ENCODE data around the gene IMMP2L.
"Not testable (repeated sequence)": the region's sequence is repeated elsewhere in the genome, so short reads cannot be mapped to it uniquely, and the experiment has no call there.

Gene IMMP2L

GRCh38 chr7:111459065-111459756, 103.1 kb downstream of the IMMP2L start:
- no peak for DNase-seq

DNA sequence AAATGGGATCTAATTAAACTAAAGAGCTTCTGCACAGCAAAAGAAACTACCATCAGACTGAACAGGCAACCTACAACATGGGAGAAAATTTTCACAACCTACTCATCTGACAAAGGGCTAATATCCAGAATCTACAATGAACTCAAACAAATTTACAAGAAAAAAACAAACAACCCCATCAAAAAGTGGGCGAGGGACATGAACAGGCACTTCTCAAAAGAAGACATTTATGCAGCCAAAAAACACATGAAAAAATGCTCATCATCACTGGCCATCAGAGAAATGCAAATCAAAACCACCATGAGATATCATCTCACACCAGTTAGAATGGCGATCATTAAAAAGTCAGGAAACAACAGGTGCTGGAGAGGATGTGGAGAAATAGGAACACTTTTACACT, 111.6 kb downstream of the IMMP2L start:
- not testable (repeated sequence) for DNase-seq

GRCh38 chr7:111447502-111447901, 114.8 kb downstream of the IMMP2L start:
- not testable (repeated sequence) for DNase-seq

GRCh38 chr7:111439977-111440376, 122.3 kb downstream of the IMMP2L start:
- DNase-seq: no peak

DNA sequence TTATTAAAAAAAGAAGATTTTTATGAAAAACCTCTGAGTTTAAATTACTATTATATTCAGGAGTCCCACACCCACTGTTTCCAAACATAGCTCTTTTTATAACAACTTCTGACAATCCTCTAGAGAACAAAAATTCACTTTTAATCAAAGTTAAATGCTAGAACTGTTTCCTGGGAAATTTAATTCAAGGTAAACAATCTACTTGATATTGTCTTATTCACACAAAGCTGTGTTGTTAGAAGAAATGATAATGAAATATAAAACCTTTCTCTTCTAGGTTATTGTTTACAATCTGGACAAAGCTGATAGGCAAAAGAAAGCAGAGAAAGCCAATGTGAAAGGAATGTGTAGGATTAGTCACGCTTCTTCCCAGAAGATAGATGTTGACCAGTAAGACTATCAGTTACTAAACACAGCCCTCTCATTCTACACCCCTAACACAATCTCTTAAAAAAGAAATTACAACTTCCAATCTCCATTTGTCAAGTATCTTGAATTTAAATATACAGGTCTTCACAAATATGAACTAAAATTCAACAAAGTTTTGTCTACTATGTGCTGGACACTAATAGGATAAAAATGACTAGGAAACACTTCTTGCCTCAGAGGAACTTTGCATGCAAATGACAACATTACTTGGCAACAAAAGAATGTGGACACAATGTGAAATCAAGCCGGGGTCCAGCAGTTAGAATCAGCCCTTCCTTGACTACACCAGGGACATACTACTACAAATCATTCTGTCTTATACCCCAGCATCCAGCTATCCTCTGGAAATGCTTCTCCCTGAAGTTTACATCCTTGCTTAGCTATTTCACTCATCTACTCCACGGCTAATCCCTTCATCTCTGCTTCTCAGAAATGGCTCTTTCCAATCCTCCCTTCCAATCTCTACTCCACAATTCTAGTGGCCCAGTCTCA, 123.7 kb downstream of the IMMP2L start:
- no peak for DNase-seq

DNA sequence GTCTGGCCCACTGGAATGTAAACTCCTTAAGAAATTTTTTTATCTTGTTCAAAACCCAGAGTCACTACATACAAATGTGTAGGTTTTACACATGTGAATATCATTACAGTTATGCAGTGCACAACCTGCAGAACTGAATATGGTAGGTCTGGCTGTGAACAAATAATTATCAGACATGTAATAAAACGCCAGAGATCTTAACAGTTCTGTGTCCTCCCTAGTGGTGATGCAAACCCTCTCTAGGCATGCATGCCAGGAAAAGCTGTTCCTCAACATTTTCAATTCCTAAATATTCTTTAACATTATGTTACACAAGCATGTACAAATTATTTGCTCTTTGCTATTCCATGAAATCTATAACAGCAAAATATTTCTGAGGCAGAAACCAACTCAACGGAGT, 124.6 kb downstream of the IMMP2L start:
- DNase-seq: no peak

DNA sequence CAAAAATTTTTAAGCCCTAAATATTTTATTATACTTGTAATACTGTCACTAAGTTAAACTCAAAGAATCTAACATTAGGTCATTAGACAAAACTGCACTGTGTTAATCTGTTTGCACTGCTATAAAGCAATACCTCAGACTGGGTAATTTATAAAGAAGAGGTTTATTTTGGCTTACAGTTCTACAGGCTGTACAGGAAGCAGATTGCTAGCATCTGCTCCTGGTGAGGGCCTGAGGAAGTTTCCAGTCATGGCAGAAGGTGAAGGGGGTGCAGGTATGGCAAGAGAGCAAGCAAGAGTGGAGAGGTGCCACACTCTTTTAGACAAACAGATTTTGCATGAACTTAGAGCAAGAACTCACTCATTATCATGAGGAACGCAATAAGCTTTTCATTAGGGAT, 125.7 kb downstream of the IMMP2L start:
- DNase-seq: no peak

DNA sequence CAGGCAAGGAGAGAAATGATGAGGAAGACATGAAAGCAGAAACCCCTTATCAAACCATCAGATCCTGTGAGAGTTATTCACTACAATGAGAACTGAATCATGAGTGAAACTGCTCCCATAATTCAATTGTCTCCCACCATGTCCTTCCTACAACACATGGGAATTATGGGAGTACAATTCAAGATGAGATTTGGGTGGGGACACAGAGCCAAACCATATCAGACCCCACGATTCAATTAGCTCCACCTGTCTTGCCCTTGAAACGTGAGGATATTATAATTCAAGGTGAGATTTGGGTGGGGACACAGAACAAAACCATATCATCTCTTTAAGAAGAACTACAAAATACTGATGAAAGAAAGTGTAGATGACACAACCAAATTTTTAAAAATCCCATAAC, 128.9 kb downstream of the IMMP2L start:
- DNase-seq: no peak

DNA sequence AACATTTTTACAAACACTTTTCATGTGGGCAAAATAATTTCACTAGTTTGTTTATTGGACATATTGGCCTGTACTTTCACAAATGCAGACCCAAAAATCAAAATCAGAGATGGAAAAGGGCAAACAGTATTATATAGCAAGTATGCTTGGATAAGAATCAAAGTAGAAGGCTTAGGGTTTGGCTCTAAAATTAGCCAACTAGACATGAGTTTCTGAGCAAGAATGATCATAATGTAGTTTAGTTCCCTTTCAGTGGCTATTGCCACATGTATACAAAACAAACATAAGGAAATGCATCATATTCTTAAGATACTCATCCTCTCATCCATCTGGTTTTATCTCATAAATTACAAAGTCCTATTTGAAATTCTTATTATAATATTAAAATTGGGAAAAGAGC, 132.5 kb downstream of the IMMP2L start:
- DNase-seq: no peak

- DNase-seq: no peak
Observed at GRCh38 chr7:111424768-111425167, 137.5 kb downstream of the IMMP2L start.

- DNase-seq: no peak
Observed at GRCh38 chr7:111414374-111414773, 147.9 kb downstream of the IMMP2L start.

DNA sequence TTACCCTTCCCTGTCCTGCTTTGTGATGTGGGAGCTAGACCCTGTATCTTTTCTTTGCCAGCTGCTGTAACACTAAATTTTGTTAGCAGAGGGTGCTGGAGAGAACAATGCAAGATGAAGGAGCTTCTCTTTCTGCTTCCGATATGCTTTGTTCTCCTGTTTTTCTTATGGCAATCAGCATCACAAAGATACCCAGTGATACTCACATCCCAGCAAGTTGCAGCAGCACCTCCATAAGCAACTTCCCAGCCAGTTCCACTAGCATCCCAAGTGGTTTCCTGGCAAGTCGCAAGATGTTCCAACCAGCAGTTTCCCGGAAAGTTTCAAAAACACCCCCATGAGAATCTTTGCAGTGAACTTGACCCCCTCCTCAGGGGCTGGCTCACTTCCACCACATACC, 148.6 kb downstream of the IMMP2L start:
- DNase-seq: peak; percentile 43

DNA sequence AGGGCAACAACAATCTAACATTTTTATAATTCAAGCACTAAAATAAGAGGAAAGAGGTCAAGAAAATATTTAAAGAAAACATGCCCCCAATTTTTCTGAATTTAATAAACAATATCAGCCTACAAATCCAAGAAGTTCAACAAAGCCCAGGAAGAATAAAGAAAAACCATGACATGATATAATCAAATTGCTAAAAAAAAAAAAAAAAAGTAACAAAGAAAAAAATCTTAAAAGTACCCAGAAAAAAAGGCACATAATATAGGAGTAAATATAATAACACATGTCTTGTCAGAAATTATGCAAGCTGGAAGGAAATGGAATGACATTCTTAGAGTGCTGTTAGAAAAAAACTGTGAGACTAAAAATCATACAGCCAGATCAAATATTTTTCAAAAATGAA, 151.4 kb downstream of the IMMP2L start:
- DNase-seq: no peak

GRCh38 chr7:111409714-111410422, 152.4 kb downstream of the IMMP2L start:
- no peak for DNase-seq

- DNase-seq: no peak
Observed at GRCh38 chr7:111408724-111409123, 153.6 kb downstream of the IMMP2L start.

- no peak for DNase-seq
Observed at GRCh38 chr7:111407258-111407657, 155.0 kb downstream of the IMMP2L start.

DNA sequence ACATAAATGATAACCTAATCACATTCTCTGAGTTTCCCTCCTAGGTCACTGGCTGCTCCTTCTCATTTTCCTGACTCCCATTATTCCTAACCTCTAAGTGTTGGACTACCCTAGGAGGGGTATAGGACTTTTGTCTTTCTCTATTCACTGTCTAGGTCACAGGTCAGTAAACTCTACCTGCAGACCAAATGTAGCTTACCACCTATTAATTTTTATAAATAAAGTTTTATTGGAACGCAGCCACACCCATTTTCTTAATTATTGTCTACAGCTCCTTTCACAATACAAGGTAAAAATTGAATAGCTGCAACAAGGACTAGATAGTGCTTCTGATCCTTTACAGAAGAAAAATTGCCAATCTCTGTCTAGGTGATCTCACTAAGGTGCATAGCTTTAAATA, 156.7 kb downstream of the IMMP2L start:
- no peak for DNase-seq

DNA sequence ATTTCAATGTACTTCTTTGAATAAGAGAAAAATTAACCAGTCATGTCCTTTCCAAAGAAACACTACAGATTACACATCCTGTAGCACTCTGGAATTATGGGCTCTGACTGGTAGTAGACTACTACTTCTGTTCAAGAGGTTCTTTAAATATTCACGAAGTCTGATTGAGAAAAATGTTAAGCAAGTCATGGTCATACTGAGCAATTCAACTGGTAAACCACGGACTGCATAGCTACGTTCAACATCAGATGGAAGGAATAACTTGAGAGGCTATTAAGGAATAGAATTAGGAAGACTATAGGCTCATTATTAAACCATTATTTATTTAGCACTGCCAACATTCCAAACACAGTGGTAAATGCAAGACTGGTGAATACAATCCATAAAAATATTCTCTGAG, 160.8 kb downstream of the IMMP2L start:
- DNase-seq: no peak

- no peak for DNase-seq
Observed at GRCh38 chr7:111400088-111400487, 162.2 kb downstream of the IMMP2L start.

- DNase-seq: no peak
Observed at GRCh38 chr7:111394891-111395290, 167.4 kb downstream of the IMMP2L start.

GRCh38 chr7:111393011-111393754, 169.1 kb downstream of the IMMP2L start:
- no peak for DNase-seq

DNA sequence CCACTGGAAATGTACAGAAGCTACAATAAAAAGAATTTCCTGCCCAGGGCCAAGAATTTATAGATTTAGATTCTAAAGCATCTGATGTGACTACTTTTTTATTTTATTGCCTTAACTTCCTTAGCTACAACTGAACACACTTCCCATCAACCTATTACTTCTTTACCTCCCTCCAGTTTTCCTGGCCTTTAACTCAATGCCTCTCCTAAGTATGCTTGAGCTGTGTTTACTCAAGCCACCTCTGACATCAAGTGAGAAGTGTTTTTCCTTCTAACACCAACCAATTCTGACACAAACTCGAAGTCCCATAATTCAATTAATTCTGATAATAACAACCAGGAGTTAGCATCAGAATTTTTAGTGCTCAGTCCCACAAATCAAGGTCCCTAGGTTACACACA, 170.0 kb downstream of the IMMP2L start:
- no peak for DNase-seq

DNA sequence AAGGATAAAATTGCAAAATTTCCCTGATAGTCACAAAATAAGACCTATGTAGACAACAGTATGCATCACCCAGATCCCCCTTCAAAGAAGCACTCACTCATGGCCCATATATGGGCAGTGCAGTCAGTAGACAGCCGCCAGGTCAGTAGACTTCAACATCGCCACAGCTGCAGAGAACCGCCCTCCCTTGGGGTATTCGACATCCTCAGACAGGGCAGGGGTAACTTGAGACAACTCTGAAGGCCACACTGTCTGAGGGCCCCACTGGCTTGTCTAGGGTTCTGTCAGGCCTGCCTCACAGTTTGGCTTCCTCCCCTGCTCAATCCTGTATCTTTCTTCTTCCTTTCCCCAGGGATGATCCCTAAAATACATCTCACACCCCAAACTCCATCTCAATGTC, 172.3 kb downstream of the IMMP2L start:
- no peak for DNase-seq
